22Rv1 (cell line): ENCODE results near the gene MYO9B.
A peak's percentile ranks its signal among the peaks of the same experiment; 100 is the strongest.

Experiments
- H3K27ac ChIP-seq: fragments of 450-650 bp; 2 replicates; pipeline ENCODE4 v1.5.1; 2017
- CTCF ChIP-seq: fragments of 450-650 bp; IDR thresholded peaks from 2 replicates; pipeline ENCODE4 v1.5.1; 2017; ENCODE audit warnings: mild to moderate bottlenecking
- ZFX ChIP-seq: fragments of 450-650 bp; IDR thresholded peaks from 2 replicates; pipeline ENCODE4 v1.6.1; 2017; ENCODE audit warnings: antibody characterized with exemption, borderline replicate concordance

MYO9B gene

GRCh38 chr19:17048885-17049453, 26.6 kb upstream of the MYO9B start:
- H3K27ac ChIP-seq = no peak overlapping the region
- TF ChIP-seq CTCF (no peak), ZFX (no peak)

- no peak overlapping the region for H3K27ac ChIP-seq
- TF ChIP-seq CTCF (no peak), ZFX (no peak)
Measured at GRCh38 chr19:17049711-17050280, 25.8 kb upstream of the MYO9B start.

GRCh38 chr19:17052439-17052838, 23.1 kb upstream of the MYO9B start:
- TF ChIP-seq CTCF (peak; percentile 56), ZFX (no peak)
- H3K27ac ChIP-seq = no peak overlapping the region

GRCh38 chr19:17054746-17055145, 20.8 kb upstream of the MYO9B start:
- no peak overlapping the region for H3K27ac ChIP-seq
- TF ChIP-seq CTCF (no peak), ZFX (no peak)

GRCh38 chr19:17055636-17056035, 19.9 kb upstream of the MYO9B start:
- TF ChIP-seq ZFX (no peak), CTCF (no peak)
- H3K27ac ChIP-seq = no peak overlapping the region

- TF ChIP-seq ZFX (no peak), CTCF (no peak)
- H3K27ac ChIP-seq = no peak overlapping the region
Measured at GRCh38 chr19:17058236-17058635, 17.3 kb upstream of the MYO9B start.

GRCh38 chr19:17060802-17061201, 14.8 kb upstream of the MYO9B start:
- TF ChIP-seq ZFX (no peak), CTCF (no peak)
- no peak overlapping the region for H3K27ac ChIP-seq
